ENCODE data around the gene CLDN10.

The CLDN10 gene

GRCh38 chr13:95626768-95627167 is 74.2 kb downstream of the CLDN10 start:
- Mint-ChIP-seq H3K27me3 (ENCODE audit: low read depth) (no peaks in the 10 kb centered on the region), H3K4me3 (no peak overlapping the region), H3K27ac (no peak overlapping the region), H3K9me3 (peaks cover 13% of the 10 kb centered on the region), H3K36me3 (ENCODE audit: low read depth) (peaks cover 92% of the 10 kb centered on the region), H3K4me1 (no peaks in the 10 kb centered on the region)
- TF ChIP-seq CTCF (IDR thresholded peaks at IDR 0.05; ENCODE audit: unreplicated experiment in 3 of 3): no peak

- H3K36me3 Mint-ChIP-seq (ENCODE audit: low read depth): peaks cover 92% of the 10 kb centered on the region
Observed at GRCh38 chr13:95627590-95627989, 75.1 kb downstream of the CLDN10 start.

GRCh38 chr13:95628488-95628887 is 76.0 kb downstream of the CLDN10 start:
- Mint-ChIP-seq H3K27ac (no peak overlapping the region), H3K27me3 (ENCODE audit: low read depth) (no peaks in the 10 kb centered on the region), H3K9me3 (peaks cover 13% of the 10 kb centered on the region), H3K4me1 (no peaks in the 10 kb centered on the region), H3K4me3 (no peak overlapping the region), H3K36me3 (ENCODE audit: low read depth) (peaks cover 95% of the 10 kb centered on the region)
- TF ChIP-seq CTCF (IDR thresholded peaks at IDR 0.05; ENCODE audit: unreplicated experiment in 3 of 3): no peak

More at GRCh38 chr13:95627590-95627989, 75.1 kb downstream of the CLDN10 start:
- H3K27me3 Mint-ChIP-seq (ENCODE audit: low read depth): no peaks in the 10 kb centered on the region
- no peak overlapping the region for H3K27ac Mint-ChIP-seq
- no peak overlapping the region for H3K4me3 Mint-ChIP-seq
- no peak for TF ChIP-seq CTCF (IDR thresholded peaks at IDR 0.05; ENCODE audit: unreplicated experiment in 3 of 3)
- no peaks in the 10 kb centered on the region for H3K4me1 Mint-ChIP-seq
- H3K9me3 Mint-ChIP-seq: peaks cover 13% of the 10 kb centered on the region

GRCh38 chr13:95629071-95629470 is 76.6 kb downstream of the CLDN10 start:
- H3K36me3 Mint-ChIP-seq (ENCODE audit: low read depth): peaks cover 94% of the 10 kb centered on the region

More at GRCh38 chr13:95629071-95629470, 76.6 kb downstream of the CLDN10 start:
- no peak overlapping the region for H3K27ac Mint-ChIP-seq
- no peak for TF ChIP-seq CTCF (IDR thresholded peaks at IDR 0.05; ENCODE audit: unreplicated experiment in 3 of 3)
- H3K4me3 Mint-ChIP-seq: no peak overlapping the region
- no peaks in the 10 kb centered on the region for H3K27me3 Mint-ChIP-seq (ENCODE audit: low read depth)
- peaks cover 13% of the 10 kb centered on the region for H3K9me3 Mint-ChIP-seq
- no peaks in the 10 kb centered on the region for H3K4me1 Mint-ChIP-seq
